NCI-H748 (cell line): ENCODE data around the gene ARHGEF39.
A peak's percentile ranks its signal among the peaks of the same experiment; 100 is the strongest.

ENCODE experiments used
- DNase-seq: peaks from one replicate; lab custom pipeline; 2025; ENCODE audit not compliant: unreplicated experiment; lab: John Stamatoyannopoulos, UW

Gene ARHGEF39

DNA sequence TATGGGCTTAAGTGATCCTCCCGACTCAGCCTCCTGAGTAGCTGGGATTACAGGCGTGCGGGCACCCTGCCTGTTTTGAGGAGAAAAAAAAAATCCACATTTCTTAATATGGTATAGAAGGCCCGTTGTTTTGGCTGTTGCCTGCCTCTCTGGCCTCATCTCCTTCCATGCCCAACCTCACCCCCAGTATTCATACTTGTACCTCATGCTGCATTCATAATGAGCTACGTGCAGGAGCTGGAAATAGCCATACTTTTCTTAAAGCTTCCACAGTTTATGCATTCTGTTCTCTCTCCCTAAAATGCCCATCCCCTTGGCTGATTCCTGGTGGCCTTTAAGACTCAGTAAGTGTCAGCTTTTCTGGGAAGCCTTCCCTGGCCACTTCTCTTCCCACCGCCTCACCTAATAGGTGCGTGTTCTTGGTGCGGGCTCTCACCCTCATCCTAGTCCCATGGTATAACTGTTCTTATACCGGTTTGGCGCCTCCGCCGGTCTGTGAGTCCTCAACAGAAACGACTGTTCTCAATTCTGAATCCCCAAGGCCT, 26.8 kb upstream of the ARHGEF39 start:
- DNase-seq, result no peak

DNA sequence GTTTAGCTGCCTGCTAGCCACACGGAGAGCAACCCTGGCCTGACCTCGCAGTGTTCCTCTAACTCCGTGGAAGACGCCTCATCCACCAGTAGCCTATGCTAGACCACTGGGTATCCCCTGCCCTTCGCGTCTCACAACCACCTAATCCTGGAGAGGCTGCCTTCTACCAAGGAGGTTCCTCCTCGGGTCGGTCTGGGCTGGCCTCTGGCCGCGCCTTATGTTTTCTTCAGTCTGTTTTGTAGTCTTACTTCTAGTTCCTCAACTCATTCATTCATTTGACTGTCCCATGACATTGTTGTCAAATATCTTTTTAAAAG, 26.3 kb upstream of the ARHGEF39 start:
- DNase-seq, result no peak

DNA sequence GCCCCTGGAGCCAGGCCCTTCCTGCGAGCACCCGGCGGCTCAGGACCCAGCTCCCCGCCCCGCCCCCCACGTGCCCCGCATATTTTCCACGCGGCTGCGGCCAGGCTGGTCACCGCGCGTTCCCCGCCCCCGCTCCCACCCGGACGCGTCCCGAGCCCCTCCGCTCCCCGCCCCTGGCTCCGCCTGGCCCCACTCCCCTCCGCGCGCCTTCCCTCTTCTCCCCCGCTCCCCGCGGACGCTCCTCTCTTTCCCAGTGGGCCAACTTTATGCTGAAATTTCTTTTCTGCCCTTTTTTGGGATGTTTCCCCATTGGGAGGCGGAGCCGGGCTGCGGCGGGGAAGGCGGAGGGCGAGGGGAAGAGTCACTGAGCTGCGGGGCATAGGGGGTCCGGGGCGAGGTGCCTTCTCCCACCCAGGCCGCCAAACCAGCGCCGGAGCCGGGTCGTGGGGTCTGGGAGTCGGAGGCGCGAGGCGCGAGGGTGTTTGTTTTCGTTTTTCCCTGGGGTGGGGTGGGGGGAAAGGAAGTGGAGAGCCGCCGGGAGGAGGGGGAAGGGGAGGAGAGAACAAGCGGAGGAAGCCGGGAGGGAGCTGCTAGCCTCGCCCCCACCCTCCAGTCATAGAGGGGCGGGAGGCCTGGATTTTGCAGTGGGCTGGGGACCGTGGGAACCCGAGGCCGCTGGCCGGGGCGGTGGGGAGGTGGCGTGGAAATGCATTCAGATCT, 25.8 kb upstream of the ARHGEF39 start:
- peak; percentile 51 for DNase-seq

DNA sequence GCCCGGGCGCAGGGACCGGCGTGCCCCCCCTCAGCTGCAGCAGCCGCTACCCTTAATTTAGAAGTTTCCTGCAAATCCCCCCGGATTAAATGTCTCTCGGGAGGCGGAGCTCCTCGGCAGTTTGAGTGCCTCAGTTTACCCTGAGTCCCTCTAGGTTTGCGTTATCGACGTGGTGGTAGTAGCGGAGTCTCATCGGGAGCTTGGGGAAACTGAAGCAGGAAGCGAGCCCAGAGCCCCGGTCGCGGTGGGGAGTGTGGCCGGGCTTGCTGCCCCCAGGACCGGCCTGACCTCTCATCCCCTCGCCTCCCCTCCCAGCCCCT, 25.3 kb upstream of the ARHGEF39 start:
- DNase-seq, result no peak

- DNase-seq, result no peak
These were observed 24.7 kb upstream of the ARHGEF39 start, which contains the start of gene TPM2 for GRCh38 chr9:35689542-35690293. Gene TPM2, minus strand, starts transcription at chr9:35689925. Its CDS starts 108 bp downstream, at chr9:35689817.

DNA sequence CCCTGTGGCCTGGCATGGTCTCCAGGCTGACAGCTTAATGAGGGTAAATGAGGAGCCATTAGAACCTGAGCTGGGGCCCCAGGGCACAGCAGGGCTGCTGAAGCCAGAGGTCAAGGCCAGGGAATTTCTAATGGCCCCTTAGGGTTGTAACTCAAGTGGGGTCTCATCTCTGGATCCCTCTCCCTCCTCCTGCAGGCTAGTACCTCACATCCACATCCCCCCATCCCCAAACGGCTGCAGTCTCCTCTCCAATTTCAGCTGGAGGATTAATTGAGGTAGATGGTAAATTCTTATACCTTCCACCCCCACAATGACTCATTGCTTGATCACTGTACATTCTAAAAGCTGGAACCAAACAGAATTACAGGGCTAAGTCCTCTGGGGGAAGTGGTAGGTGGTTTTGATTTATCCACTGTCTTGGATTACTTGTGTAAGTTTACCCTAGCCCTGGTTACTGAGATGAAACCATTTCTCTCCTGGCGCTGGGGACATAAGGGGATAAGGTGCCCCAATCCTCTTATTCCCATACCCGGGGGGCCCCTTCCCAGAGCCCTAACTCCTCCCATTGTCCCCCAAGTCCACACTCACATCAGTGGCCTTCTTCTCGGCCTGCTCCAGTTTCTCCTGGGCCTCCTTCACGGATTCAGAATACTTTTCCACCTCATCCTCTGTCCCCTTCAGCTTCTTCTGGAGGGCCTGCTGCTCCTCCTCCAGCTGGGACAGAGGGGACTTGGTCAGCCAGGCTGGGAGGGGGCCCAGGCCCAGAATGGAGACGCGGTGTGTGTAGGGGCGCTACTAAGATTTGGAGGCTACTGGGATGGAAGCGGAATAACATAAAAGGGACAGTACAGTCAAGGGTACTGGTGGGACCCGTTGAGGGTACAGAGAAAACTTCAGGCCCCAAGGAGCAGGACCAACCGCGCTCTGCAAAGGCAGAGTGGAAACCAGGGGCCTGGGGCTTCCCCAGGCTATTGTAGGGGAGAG, 23.9 kb upstream of the ARHGEF39 start:
- DNase-seq, result no peak

- DNase-seq, result no peak
These were observed 23.1 kb upstream of the ARHGEF39 start for GRCh38 chr9:35687972-35688557.

- no peak for DNase-seq
These were observed 22.3 kb upstream of the ARHGEF39 start for GRCh38 chr9:35687306-35687705.

DNA sequence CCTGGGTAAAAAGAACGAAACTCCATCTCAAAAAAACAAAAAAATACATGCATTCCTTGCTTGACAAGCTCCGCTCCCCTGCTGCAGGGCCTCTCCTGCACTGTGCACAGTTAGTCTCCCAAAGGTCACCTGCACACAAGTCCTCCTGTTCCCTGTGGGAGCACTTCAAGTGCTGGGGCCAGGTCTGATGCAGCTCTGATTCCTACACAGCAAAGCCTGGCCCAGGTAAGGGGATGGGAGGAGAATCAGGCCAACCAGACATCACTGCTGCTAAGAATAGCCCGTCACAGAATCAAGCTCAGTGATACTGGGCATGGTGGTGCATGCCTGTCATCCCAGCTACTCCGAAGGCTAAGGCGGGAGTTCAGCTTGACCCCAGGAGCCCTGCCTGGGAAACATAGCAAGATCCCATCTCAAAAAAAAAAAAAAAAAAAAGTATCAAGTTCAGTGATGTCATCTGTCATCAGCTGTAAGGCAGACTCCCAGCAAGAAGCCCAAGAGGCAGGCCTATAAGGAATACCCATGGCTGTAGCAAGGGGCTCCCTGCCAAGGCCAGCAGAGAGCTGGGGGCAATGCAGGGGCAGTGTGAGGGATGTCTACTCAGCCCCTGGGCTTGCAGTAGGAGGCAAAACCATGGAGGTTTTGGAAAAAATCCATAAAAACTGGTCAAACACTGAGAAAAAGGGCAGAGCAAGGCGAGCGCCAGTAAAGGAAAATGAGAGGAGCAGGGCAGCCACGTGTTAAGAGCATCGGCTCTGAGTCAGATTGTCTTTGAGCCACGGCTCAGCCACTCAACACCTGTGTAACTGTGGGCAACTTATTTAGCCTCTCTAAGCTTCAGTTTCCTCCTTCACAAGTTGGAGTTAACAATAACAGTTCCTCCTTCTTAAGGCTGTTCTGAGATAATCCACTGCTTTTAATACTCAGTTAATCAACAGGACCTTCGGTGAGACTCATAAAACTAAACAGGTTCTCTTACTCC, 21.5 kb upstream of the ARHGEF39 start:
- no peak for DNase-seq

GRCh38 chr9:35685506-35685905, 20.5 kb upstream of the ARHGEF39 start:
- DNase-seq, result no peak

DNA sequence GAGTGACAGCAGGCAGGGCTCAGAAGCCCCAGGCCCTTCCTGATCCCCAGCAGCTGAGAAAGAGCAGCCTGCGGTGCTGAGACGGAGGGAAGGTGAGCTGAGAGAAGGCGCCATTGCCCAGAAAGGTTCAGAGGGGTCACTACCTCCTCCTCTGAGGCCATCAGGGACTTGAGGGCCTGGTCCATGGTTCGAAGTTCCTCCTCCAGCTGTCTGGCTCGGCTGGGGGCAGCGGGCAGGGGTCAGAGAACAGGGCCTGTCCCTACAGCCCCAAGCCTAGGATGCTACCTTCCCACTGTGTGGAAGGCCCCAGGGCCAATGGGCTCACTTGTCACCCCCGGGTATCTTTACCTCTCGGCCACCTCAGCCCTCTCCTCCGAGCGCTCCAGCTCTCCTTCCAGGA, 19.9 kb upstream of the ARHGEF39 start:
- no peak for DNase-seq

GRCh38 chr9:35683323-35683722, 18.3 kb upstream of the ARHGEF39 start:
- DNase-seq, result no peak

DNA sequence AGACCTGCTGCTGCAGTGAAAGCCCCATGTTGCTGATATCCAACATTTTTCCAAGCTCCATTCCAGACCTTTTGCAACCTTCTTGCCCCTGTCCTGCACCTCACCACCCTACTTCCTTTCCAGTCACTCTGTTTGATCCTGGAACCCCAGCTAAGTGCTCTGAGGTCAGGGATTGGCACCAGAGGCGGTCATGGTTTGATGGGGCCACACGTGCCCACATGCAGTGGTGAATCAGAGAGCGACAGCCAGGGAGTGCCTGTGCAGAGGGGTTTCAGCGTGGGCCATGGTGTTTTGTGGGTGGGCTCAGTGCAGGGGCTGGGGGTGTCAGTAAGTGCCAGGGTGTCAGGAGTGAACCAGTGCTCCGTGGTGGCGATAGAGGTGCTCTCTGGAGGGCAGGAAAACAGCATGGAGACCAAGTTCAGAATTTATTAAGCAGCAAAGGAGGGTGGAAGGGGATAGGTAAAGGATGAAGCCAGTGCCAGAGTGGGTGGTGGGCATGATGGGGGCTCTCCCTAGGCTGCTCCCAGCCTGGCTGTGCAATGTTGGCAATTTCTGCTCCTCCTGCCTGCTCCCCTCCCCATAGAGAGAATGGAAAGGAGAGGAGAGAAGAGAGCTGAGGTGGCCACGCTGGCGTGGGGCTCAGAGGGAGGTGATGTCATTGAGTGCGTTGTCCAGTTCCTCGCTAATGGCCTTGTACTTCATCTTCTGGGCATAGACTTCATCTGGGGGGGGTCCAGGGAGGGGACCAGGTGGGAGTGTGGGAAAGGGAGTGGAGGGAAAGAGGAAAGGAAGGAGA, 17.7 kb upstream of the ARHGEF39 start:
- no peak for DNase-seq

- no peak for DNase-seq
These were observed 17.1 kb upstream of the ARHGEF39 start for GRCh38 chr9:35682051-35682450.

GRCh38 chr9:35681341-35682002, 16.5 kb upstream of the ARHGEF39 start:
- no peak for DNase-seq

DNA sequence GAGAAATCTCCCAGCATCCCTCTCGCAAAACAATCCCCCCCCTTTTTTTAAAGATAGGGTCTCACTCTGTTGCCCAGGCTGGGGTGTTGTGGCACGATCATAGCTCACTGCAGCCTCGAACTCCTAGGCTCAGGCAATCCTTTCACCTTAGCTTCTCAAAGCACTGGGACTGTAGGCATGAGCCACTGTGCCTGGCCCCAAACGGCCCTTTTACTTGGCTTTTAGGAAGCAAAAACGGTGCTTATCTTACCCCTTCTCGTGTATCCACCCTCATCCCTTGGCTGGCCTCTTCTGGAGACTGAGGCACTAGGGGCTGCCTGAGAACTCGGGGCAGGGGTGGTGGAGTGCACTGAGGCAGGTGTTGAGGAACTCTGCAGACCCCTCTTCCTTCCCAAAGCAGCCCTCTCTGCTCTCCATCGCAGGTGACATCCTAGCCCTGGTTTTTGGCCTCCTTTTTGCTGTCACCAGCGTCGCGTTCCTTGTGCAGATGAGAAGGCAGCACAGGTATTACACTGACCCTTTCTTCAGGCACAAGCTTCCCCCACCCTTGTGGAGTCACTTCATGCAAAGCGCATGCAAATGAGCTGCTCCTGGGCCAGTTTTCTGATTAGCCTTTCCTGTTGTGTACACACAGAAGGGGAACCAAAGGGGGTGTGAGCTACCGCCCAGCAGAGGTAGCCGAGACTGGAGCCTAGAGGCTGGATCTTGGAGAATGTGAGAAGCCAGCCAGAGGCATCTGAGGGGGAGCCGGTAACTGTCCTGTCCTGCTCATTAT, 15.5 kb upstream of the ARHGEF39 start:
- no peak for DNase-seq

GRCh38 chr9:35679766-35680330, 14.9 kb upstream of the ARHGEF39 start:
- DNase-seq, result no peak
